GM20431 (cell line): ENCODE results near the gene PSMA7.
"Not testable (repeated sequence)": the region's sequence is repeated elsewhere in the genome, so short reads cannot be mapped to it uniquely, and the experiment has no call there.

Experiments used
- in situ Hi-C: fragments of 300-500 bp; cut with MseI, MboI; formaldehyde crosslinking; loops from one replicate; pipeline ENCODE4 v1.15.0; 2020; ENCODE audit warnings: low sequenced_read_pairs; ENCODE audit not compliant: unreplicated experiment

The PSMA7 gene

DNA sequence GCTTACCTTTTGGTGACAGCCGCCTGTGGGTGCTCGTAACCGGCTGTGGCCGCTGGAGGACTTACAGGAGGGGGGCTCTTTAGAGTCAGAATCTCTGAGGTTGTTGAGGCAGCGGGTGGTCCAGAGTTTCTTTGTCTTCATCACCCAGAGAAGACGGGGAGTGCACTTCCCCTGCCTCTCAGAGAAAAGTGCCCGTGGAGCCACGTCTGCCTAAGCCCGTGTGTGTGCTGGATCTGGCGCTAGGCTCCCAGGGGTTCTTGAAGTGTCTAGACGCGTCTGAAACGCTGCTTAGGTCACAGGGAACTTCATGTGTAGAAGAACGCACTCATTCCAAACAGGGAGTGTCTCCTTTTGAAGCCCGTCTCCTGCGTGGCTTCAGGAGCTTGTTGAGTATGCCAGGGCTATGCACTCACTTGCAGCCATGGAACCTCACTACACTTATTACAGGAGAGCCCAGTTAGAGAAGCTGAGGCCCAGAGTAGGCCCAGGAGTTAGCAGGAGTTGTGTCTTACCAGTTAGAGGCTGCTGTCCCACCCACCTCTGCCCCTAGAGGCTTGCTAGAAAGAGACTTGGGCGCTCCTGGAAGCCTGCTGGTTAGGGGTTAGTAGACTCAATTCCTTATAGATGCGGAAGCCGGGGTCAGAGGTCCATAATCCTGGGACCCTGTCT, 19.6 kb downstream of the PSMA7 start:
- in situ Hi-C loops: no loop called here

DNA sequence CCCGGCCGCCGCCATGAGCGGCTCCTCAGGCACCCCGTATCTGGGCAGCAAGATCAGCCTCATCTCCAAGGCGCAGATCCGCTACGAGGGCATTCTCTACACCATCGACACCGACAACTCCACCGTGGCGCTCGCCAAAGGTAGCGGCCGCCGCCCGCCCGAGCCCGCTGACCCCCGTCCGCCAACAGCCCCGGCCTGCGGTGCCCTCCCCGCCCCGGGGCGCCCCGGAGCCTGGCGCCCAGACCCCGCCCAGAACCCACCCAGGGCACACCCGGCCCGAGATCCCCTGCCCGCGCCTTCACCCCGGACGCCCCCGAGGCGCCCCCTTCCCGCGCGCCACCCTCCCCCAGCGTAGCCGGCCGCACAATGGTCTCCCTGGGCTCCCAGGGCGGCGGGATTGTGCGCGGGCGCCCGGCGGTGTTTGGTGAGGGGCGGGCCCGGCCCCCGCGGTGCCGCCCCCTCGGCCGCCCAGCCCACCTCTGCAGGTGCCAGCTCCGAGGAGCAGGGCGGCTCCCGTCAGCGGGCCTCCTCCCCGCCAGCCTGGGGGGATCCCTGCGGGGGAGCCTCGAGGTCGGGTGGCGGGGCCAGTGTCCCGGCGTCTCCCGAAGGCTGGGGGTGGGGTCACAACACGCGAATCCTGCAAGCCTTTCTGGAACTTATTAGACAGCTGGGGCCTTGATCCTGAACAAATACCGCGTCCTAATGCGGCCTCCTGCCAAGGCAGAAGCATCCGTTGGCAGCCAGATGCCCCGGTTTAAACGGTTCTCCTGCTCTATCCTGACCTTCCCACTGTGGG, 20.3 kb downstream of the PSMA7 start:
- in situ Hi-C loops: no loop called here

GRCh38 chr20:62121776-62122653, 21.2 kb downstream of the PSMA7 start, which contains the start of gene LSM14B:
TSS of gene LSM14B (plus strand) at chr20:62122475. CDS start at chr20:62122667, 192 bp downstream.
- in situ Hi-C loops: no loop called here

- in situ Hi-C loops: no loop called here
Measured at GRCh38 chr20:62120990-62121775, 22.0 kb downstream of the PSMA7 start.

GRCh38 chr20:62120365-62120762, 22.8 kb downstream of the PSMA7 start:
- in situ Hi-C loops: no loop called here

DNA sequence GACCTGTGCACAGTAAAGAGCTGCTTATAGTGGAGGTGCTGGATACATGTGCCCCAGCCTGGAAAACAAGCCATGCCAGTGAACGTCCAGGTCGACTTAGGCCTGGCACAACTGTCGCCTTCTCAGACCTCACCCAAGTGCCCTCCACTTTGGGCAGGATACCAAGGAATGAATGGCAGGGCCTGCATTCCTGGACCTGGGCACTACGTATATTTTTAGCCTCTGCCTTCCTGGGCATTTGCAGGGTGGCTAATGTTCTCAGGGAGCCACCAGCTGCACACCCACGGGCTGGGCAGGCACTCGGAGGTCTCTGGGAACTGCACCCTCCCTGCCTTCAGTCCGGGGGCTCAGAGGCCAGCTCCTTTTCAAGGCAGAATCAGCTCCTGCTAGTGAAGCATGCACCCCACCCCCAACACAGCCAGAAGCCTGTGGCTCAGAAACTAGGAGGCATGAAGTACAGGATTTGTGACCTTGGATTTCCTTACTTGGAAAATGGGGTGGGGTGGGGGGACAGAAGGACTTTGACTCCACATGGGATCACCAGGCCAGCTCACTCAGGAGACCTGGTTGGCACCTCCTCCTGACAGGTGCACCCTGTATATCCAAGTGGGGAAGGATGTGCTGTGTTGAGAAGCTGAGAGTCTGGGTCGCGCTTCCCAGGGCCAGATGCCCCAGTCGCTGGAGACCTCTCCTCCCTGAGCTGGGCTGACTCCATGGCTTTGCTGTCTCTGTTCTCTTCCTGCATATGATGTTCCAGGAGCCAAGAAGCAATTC, 23.4 kb downstream of the PSMA7 start:
- in situ Hi-C loops: no loop called here

- in situ Hi-C loops: no loop called here
Measured at GRCh38 chr20:62119115-62119514, 24.1 kb downstream of the PSMA7 start.

DNA sequence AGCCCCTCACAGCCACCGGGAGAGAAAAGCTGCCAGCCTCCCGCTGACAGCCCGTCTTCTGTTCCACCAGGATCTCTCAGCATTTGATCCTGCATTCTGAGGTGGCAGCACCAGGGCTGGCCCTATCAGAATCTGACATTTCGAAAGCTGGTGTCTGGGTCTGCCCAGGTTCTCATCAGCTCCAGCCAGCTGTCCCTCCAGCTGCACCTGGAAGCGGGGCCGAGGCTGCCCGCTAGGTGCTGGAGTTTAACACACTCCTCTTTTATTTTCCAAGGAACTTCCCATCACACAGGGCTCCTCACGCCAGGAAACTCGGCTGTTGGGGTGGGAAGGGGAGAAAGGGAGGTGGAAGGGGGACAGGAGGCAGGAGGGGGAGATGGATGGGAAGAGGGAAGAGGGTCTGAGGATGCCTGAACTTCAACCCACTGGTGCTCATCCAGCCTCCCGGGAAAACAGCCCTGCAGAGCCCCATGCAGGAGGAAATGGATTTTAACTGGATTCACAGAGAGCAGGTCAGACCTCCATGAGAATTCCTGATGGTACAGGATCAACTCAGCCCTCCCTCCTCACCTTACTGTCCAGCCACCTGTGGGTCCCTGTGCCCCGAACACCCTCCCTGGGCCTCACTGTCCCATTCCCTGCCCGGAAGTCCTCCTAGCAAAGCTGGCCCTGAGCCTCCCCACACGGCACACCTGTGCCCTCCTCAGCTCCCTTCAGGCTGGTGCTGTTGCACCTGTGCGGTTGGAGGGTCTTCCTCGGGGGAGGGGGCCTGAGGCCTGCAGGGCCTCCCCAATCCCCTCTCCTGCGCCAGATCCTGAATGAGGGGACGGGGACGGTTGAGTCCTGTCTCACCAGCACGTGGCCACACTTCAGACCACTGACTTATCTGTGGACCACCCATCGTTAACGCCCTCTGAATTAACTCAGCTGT, 24.8 kb downstream of the PSMA7 start:
- in situ Hi-C loops: no loop called here

DNA sequence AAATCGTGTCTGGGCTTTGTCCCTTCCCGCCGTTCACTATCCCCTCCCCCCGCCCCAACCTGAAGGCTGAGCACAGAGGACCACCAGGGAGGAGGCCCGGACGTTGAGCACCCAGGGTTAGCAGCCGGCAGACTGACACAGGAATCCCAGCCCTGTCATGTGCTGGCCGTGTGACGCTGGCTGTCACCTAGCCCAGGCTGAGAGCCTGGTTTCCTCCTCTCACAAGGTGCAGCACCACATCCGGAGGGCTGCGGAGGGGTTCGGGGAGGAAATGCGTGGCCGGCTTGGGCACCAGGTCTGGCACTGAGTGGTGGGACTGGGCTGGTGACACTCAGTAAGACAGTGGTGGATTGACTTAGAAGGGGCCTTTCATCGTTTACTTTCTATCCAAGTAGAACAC, 25.5 kb downstream of the PSMA7 start:
- in situ Hi-C loops: no loop called here

DNA sequence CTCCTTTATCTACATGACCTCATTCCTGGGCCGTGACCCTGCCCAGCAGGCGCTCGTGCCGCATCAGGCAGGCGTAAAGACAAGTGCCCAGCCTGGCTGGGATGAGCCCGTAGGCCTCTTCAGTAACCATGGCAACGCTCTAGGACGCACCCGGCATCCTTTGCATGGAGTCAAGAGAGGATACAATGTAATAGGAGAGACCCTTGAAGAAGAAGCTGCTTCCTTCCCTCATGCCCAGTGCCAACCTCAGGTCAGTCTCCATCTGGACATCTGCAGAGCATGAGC, 25.9 kb downstream of the PSMA7 start:
- in situ Hi-C loops: no loop called here

GRCh38 chr20:62116558-62117361, 26.4 kb downstream of the PSMA7 start:
- in situ Hi-C loops: no loop called here

DNA sequence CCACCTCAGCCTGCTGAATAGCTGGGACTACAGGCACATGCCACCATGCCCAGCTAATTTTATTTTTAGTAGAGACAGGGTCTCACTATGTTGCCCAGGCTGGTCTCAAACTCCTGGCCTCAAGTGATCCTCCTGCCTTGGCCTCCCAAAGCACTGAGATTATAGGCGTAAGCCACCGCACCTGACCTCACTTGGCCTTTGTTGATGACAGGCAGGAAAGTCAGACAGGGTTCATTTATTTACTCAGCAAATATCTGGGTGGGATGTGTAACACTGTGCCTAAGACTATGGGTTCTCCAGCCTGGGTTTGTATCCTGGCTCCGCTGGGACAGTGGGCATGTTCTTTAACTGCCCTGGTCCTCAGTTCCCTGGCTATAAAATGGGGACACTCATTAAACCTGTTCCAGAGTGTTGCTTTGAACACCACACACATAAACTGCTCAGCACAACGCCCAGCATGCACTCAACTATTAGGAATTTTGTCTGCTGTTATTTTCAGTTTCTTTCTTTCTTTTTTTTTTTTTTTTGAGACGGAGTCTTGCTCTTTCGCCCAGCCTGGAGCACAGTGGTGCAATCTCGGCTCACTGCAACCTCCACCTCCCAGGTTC, 27.3 kb downstream of the PSMA7 start:
- in situ Hi-C loops: not testable (repeated sequence)

- in situ Hi-C loops: no loop called here
Measured at GRCh38 chr20:62114894-62115293, 28.3 kb downstream of the PSMA7 start.

- in situ Hi-C loops: no loop called here
Measured at GRCh38 chr20:62112368-62112767, 30.8 kb downstream of the PSMA7 start.

DNA sequence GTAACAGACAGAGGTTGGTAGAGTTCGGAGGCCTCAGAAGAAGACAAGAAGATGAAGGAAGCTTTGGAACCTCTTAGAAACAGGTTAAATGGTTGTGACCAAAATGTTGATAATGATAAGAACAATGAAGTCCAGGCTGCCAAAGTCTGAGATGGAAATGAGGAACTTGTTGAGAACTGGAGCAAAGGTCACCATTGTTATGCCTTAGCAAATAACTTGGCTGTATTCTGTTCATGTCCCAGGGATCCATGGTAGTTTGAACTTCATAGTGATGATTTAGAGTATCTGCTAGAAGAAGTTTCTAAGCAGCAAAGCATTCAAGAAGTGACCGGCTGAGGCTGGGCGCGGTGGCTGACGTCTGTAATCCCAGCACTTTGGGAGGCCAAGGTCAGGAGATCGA, 32.0 kb downstream of the PSMA7 start:
- in situ Hi-C loops: no loop called here

DNA sequence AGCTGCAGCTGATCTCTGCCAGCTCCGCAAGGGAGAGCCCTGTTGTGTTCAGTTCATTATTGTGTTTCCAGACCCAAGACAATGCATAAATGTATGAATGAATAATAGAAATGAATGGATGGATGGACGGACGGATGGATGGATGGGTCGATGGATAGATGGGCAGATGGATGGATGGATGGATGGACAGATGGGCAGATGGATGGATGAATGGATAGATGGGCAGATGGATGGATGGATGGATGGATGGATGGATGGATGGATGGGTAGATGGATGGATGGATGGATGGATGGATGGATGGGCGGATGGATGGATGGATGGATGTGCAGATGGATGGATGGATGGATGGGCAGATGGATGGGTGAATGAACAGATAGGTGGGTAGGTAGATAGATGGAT, 37.6 kb downstream of the PSMA7 start:
- in situ Hi-C loops: no loop called here

DNA sequence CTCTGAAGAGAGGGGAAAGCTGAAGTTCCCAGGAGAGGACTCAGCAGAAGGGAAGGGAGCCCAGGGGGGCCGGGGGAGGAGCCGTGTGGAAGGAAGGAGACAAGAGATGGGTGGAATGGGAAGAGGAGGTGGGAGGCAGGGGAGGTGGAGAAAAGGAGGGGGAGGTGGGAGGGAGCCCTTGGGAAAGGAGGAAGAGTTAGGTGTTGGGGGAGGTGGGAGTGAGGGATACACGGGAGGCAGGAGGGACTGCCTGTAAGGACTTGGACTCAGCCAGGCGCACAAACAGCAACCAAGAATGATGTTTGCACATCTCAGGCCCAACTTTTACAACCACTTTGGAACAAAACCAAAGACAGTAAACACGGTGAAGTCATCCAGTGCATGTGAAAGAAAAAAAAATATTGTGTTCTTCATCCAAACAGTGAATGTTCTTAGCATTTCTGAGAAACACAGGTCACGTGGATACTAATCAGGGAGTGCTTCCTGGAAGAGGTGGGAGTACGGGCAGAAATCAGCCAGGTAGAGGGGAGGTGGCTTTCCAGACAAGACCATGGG, 38.3 kb downstream of the PSMA7 start:
- in situ Hi-C loops: no loop called here
